H1 (cell line): ENCODE data around the gene DAB2IP. TPM values are rescaled to one million over a fixed set of nuclear protein-coding genes. Genes with fewer than 3 reads are reported as not detected.

Source experiments
- CTCF ChIA-PET: fragments of 300-600 bp; sonication (Branson Sonifier 250); formaldehyde crosslinking; loops from one replicate; lab custom pipeline; 2021; ENCODE audit not compliant: partially characterized antibody; lab: Charles Lee
- POLR2A ChIA-PET: fragments of 300-600 bp; sonication (Branson Sonifier 250); formaldehyde crosslinking; loops from one replicate; lab custom pipeline; 2021; ENCODE audit warnings: inconsistent platforms; ENCODE audit not compliant: partially characterized antibody; lab: Charles Lee
- DNase-seq, 2 experiments: peaks; one replicate each; pipeline versions ENCODE4 v3.0.0 to v3.0.0-alpha.2; 2010 to 2022; ENCODE audit warnings: low spot score in 2 of 2, low read depth in 1 of 2, mixed read lengths in 1 of 2
- FAIRE-seq: peaks from 2 replicates; lab custom pipeline; 2011; peaks lifted over from hg19 to GRCh38; lab: Jason Lieb, UNC
- H2AFZ ChIP-seq: 2 replicates; pipeline ENCODE4 v1.8.1; 2012; ENCODE audit warnings: low read length, inconsistent platforms
- H2AK5ac ChIP-seq: 2 replicates; pipeline ENCODE4 v1.6.1; 2013; ENCODE audit warnings: low read depth, low read length
- H2BK120ac ChIP-seq: replicated peaks from 2 replicates; pipeline ENCODE3; 2013; ENCODE audit warnings: low read depth, low read length, inconsistent platforms
- H2BK12ac ChIP-seq: 2 replicates; pipeline ENCODE4 v1.6.1; 2013; ENCODE audit warnings: low read depth, low read length
- H2BK15ac ChIP-seq: 2 replicates; pipeline ENCODE4 v1.6.1; 2013; ENCODE audit warnings: low read length
- H2BK20ac ChIP-seq: 2 replicates; pipeline ENCODE4 v1.6.1; 2013; ENCODE audit warnings: low read length
- H2BK5ac ChIP-seq: 2 replicates; pipeline ENCODE4 v1.6.1; 2013; ENCODE audit warnings: low read depth, low read length
- H3K14ac ChIP-seq: 2 replicates; pipeline ENCODE4 v1.6.1; 2013; ENCODE audit warnings: inconsistent platforms; ENCODE audit not compliant: insufficient read length
- H3K18ac ChIP-seq: 2 replicates; pipeline ENCODE4 v1.6.1; 2013; ENCODE audit warnings: low read length; ENCODE audit errors: extremely low read depth
- H3K23ac ChIP-seq: 2 replicates; pipeline ENCODE4 v1.6.1; 2013; ENCODE audit warnings: inconsistent platforms; ENCODE audit not compliant: insufficient read length
- H3K23me2 ChIP-seq: 2 replicates; pipeline ENCODE4 v1.6.1; 2013; ENCODE audit warnings: low read depth, low read length
- H3K27ac ChIP-seq: 2 replicates; pipeline ENCODE4 v1.6.1; 2011; ENCODE audit warnings: low read depth, low read length, inconsistent platforms
- H3K27me3 ChIP-seq, 4 experiments: replicated peaks in 1 of 4; 1 replicate in 1 of 4; 2 replicates in 3 of 4; pipeline versions ENCODE4 v1.6.1 to v1.8.1; 2011 to 2013; ENCODE audit warnings: low read length in 3 of 4, mild to moderate bottlenecking in 3 of 4, inconsistent platforms in 2 of 4, mixed read lengths in 2 of 4, moderate library complexity in 1 of 4; ENCODE audit not compliant: control insufficient read depth in 3 of 4, insufficient read depth in 3 of 4; ENCODE audit errors: extremely low read depth in 1 of 4
- H3K36me3 ChIP-seq, 4 experiments: 2 replicates each; pipeline versions ENCODE4 v1.6.1 to v1.8.1; 2011 to 2013; ENCODE audit warnings: mild to moderate bottlenecking in 4 of 4, low read length in 3 of 4, moderate library complexity in 2 of 4, control low read depth in 1 of 4, inconsistent platforms in 1 of 4; ENCODE audit not compliant: insufficient read depth in 4 of 4, control insufficient read depth in 2 of 4
- H3K4ac ChIP-seq: replicated peaks from 2 replicates; pipeline ENCODE3; 2013; ENCODE audit warnings: low read length, low read depth, mixed read lengths, inconsistent platforms; ENCODE audit not compliant: insufficient read length
- H3K4me1 ChIP-seq, 4 experiments: replicated peaks in 1 of 4; 1 replicate in 1 of 4; 2 replicates in 3 of 4; pipeline versions ENCODE4 v1.6.1 to v1.8.1; 2011 to 2013; ENCODE audit warnings: low read length in 3 of 4, inconsistent platforms in 2 of 4, mixed read lengths in 1 of 4; ENCODE audit not compliant: insufficient read depth in 4 of 4, control insufficient read depth in 3 of 4
- H3K4me2 ChIP-seq, 2 experiments: 2 replicates each; pipeline versions ENCODE4 v1.6.1 to v1.8.1; 2011 to 2013; ENCODE audit warnings: low read depth in 2 of 2, low read length in 2 of 2, control low read depth in 1 of 2, inconsistent platforms in 1 of 2, mild to moderate bottlenecking in 1 of 2; ENCODE audit not compliant: insufficient read depth in 1 of 2
- H3K4me3 ChIP-seq, 4 experiments: fragments of 200-600, 300-600 bp in 1 of 4; sonication (generic), shearing (Covaris generic), sonication (Bioruptor Twin) in 1 of 4; 2 replicates each; pipeline versions ENCODE4 v1.5.1 to v1.8.1; 2011 to 2016; ENCODE audit warnings: low read length in 4 of 4, low read depth in 3 of 4, control low read depth in 2 of 4, inconsistent platforms in 2 of 4, mild to moderate bottlenecking in 2 of 4, mixed read lengths in 1 of 4, moderate library complexity in 1 of 4; ENCODE audit not compliant: insufficient read depth in 2 of 4; ENCODE audit errors: extremely low read depth in 1 of 4
- H3K56ac ChIP-seq: replicated peaks from 2 replicates; pipeline ENCODE3; 2013; ENCODE audit warnings: low read depth, mild to moderate bottlenecking, mixed read lengths, low read length, inconsistent platforms; ENCODE audit not compliant: insufficient read length
- H3K79me1 ChIP-seq: 2 replicates; pipeline ENCODE4 v1.6.1; 2013; ENCODE audit warnings: low read depth, low read length, control low read depth
- H3K79me2 ChIP-seq, 2 experiments: 2 replicates each; pipeline versions ENCODE4 v1.6.1 to v1.8.1; 2012 to 2013; ENCODE audit warnings: low read length in 2 of 2, mild to moderate bottlenecking in 2 of 2, inconsistent platforms in 1 of 2; ENCODE audit not compliant: insufficient read depth in 2 of 2, control insufficient read depth in 1 of 2
- H3K9ac ChIP-seq, 4 experiments: replicated peaks in 1 of 4; 1 replicate in 1 of 4; 2 replicates in 3 of 4; pipeline versions ENCODE4 v1.6.1 to v1.8.1; 2011 to 2013; ENCODE audit warnings: low read depth in 3 of 4, low read length in 3 of 4, control low read depth in 2 of 4, mild to moderate bottlenecking in 2 of 4, moderate library complexity in 2 of 4, inconsistent platforms in 1 of 4; ENCODE audit errors: extremely low read depth in 1 of 4
- H3K9me3 ChIP-seq, 2 experiments: 2 replicates each; pipeline versions ENCODE4 v1.6.1 to v1.8.1; 2012 to 2013; ENCODE audit warnings: mild to moderate bottlenecking in 2 of 2, moderate library complexity in 2 of 2, control low read depth in 1 of 2, inconsistent platforms in 1 of 2, low read depth in 1 of 2, low read length in 1 of 2, mixed read lengths in 1 of 2; ENCODE audit not compliant: insufficient read depth in 2 of 2
- H4K20me1 ChIP-seq, 2 experiments: replicated peaks in 1 of 2; 2 replicates each; pipeline versions ENCODE3 to v1.8.1; 2011 to 2013; ENCODE audit warnings: inconsistent platforms in 2 of 2, low read length in 2 of 2, mild to moderate bottlenecking in 1 of 2; ENCODE audit not compliant: insufficient read depth in 2 of 2, control insufficient read depth in 1 of 2
- H4K5ac ChIP-seq: 2 replicates; pipeline ENCODE4 v1.6.1; 2013; ENCODE audit warnings: low read length, low read depth, mixed read lengths, inconsistent platforms; ENCODE audit not compliant: insufficient read length
- H4K8ac ChIP-seq: 2 replicates; pipeline ENCODE4 v1.8.0; 2013; ENCODE audit warnings: mild to moderate bottlenecking, moderate library complexity, low read length, inconsistent platforms; ENCODE audit not compliant: insufficient read depth; ENCODE audit errors: extremely low read depth
- H4K91ac ChIP-seq: replicated peaks from 2 replicates; pipeline ENCODE3; 2013; ENCODE audit warnings: low read length, mixed read lengths, inconsistent platforms; ENCODE audit not compliant: insufficient read length
- POLR2AphosphoS5 ChIP-seq: IDR thresholded peaks from 2 replicates; pipeline ENCODE4 v1.6.1; 2011; ENCODE audit warnings: low read depth, low read length
- SIN3A ChIP-seq, 2 experiments: IDR thresholded peaks in 1 of 2; conservative IDR thresholded peaks in 1 of 2; 2 replicates each; pipeline ENCODE4 v1.6.1; 2011 to 2012; ENCODE audit warnings: low read length in 2 of 2, improper control_type of control experiment in 1 of 2, low read depth in 1 of 2, mild to moderate bottlenecking in 1 of 2
- WGBS, 2 experiments: shearing (Covaris generic) in 1 of 2; methylation state at CpG; one replicate each; pipeline versions ENCODE4 v1.1.6 to v1.1.7; 2013 to 2015; ENCODE audit warnings: low lambda C conversion rate in 2 of 2, mixed read lengths in 2 of 2, inconsistent platforms in 1 of 2, low coverage in 1 of 2, missing lambda C conversion rate in 1 of 2; ENCODE audit not compliant: insufficient replicate concordance in 2 of 2, insufficient coverage in 1 of 2, insufficient read length in 1 of 2; ENCODE audit errors: extremely low coverage in 1 of 2, missing lambda C conversion rate in 1 of 2; 5-methylcytosine and 5-hydroxymethylcytosine counted together
- polyA plus RNA-seq, 7 experiments: library from polyadenylated mRNA; depleted of rRNA in 3 of 7; stranded (reverse) in 5 of 7; unstranded in 2 of 7; fragments of >200 nt in 5 of 7; fragments of 200-250 nt in 2 of 7; gene quantifications; 1 replicate in 5 of 7; 2 replicates in 1 of 7; 4 replicates in 1 of 7; pipeline versions ENCODE4 v1.2.1 to v1.2.3, GENCODE V29; 2011 to 2013; ENCODE audit warnings: missing spikeins in 2 of 7, mixed read lengths in 2 of 7
- total RNA-seq: library from RNA; stranded (reverse); fragmentation: NEBNext Ultra II Directional; extraction: Animal tissue kit (Norgen Biotek cat#: 25700); gene quantifications from 2 replicates; pipeline ENCODE4 v1.2.1, GENCODE V29; 2021
- TF ChIP-seq, protein P1 (sequence below), 3 experiments: IDR thresholded peaks; 1 replicate in 2 of 3; 2 replicates in 1 of 3; pipeline versions ENCODE4 v1.5.1 to v1.6.1; 2011; ENCODE audit warnings: low read length in 3 of 3, mild to moderate bottlenecking in 3 of 3, inconsistent platforms in 2 of 3, low read depth in 1 of 3, moderate library complexity in 1 of 3; ENCODE audit not compliant: insufficient read depth in 1 of 3; ENCODE audit errors: control extremely low read depth in 1 of 3

DAB2IP gene
- total and polyA plus RNA-seq, 2 of the 8 experiments (the other 6 are each of a cell fraction or from before 2014, with no cell fraction given) = 19.7 to 39.5 TPM

DNA sequence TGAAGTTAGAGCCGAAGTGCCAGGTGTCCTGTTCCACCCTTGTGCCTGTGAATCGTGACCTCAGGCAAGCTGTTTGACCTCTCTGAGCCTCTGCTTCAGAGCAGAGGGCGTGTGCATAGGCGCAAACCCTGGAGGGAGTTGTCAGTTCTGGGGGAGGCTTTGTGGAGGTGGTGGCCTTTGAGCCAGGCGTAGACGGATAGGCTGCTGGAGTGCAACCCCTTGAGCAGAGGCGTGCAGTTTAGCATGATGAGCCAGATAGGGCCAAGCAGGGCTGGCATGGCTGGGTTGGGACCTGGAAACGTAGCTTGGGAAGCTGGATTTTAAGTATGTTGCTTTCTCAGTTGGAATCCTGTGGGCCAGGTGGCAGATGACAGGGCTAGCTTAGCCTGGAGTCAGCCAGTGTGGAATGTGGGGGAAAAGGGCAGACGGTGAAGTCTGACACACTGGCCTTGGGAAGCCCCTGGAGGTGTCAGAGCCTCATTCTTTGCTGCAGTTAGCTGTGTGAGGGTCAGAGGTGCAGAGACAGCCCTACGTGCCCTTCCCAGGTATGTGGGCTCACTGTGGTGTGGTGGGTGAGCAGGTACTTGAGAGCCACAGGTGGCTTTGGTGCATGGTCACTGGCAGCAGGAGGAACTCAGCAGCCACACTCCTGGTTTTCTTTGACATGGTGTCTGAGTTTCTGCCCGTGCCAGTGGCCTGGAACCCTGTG, 93.4 kb downstream of the DAB2IP start:
- H4K91ac ChIP-seq = no peak overlapping the region
- peaks cover 28% of the 10 kb centered on the region for H3K79me1 ChIP-seq
- POLR2A ChIA-PET = interaction anchor here (1.2 kb wide), 1 partner anchor 10 kb away, joined by 4 read pairs; no protein-coding TSS in a partner anchor
- no peak overlapping the region for H3K4ac ChIP-seq
- DNase-seq (no peak), FAIRE-seq (no peak)
- H3K79me2 ChIP-seq = peaks cover 0 to 49% of the 10 kb centered on the region in 2 experiments; a peak in 2 of 4 replicates
- no peak overlapping the region for H2AK5ac ChIP-seq
- H3K56ac ChIP-seq = no peak overlapping the region
- 84% methylated on average over 11 of the region's 11 CpGs; no CpG with 5 or more reads in 1 of the 2 experiments for WGBS, 2 experiments
- H3K14ac ChIP-seq = no peak overlapping the region
- H3K4me2 ChIP-seq = 0 out of 4 replicates have a peak overlapping the region, but pooled peaks of 1 of the 2 experiments have one; percentile 11
- H3K27ac ChIP-seq = no peak overlapping the region
- peak overlapping the region; percentile 76; the same call in 1 of the 2 replicates for H2BK12ac ChIP-seq
- no peak overlapping the region; the same call in 1 of the 2 replicates for H4K8ac ChIP-seq
- no peaks in the 10 kb centered on the region; a peak in 1 of 7 replicates for H3K27me3 ChIP-seq
- H4K20me1 ChIP-seq = peaks cover 16 to 19% of the 10 kb centered on the region in 2 experiments
- H4K5ac ChIP-seq = no peak overlapping the region
- no peaks in the 10 kb centered on the region for H3K23me2 ChIP-seq
- H2BK120ac ChIP-seq = no peak overlapping the region
- H3K18ac ChIP-seq = peak overlapping the region; percentile 1; the same call in 1 of the 2 replicates
- no peak overlapping the region; the same call in 1 of the 2 replicates for H2BK15ac ChIP-seq
- H2BK5ac ChIP-seq = peak overlapping the region; percentile 12
- H3K4me1 ChIP-seq = peaks cover 15 to 36% (median 19%) of the 10 kb centered on the region in 4 experiments
- H3K36me3 ChIP-seq = no peaks in the 10 kb centered on the region
- TF ChIP-seq POLR2AphosphoS5 = no peak
- 0 out of 4 replicates have a peak, but pooled peaks of 1 of the 2 experiments have one; percentile 36 for TF ChIP-seq SIN3A (conservative IDR thresholded peaks at IDR 0.05 in 1 of 2, IDR thresholded peaks at IDR 0.05 in 1 of 2; ENCODE audit: low read depth in 1 of 2, low read length in 2 of 2)
- TF ChIP-seq, protein P1, sequence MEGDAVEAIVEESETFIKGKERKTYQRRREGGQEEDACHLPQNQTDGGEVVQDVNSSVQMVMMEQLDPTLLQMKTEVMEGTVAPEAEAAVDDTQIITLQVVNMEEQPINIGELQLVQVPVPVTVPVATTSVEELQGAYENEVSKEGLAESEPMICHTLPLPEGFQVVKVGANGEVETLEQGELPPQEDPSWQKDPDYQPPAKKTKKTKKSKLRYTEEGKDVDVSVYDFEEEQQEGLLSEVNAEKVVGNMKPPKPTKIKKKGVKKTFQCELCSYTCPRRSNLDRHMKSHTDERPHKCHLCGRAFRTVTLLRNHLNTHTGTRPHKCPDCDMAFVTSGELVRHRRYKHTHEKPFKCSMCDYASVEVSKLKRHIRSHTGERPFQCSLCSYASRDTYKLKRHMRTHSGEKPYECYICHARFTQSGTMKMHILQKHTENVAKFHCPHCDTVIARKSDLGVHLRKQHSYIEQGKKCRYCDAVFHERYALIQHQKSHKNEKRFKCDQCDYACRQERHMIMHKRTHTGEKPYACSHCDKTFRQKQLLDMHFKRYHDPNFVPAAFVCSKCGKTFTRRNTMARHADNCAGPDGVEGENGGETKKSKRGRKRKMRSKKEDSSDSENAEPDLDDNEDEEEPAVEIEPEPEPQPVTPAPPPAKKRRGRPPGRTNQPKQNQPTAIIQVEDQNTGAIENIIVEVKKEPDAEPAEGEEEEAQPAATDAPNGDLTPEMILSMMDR (IDR thresholded peaks at IDR 0.05; ENCODE audit: control extremely low read depth in 1 of 3, insufficient read depth in 1 of 3, low read depth in 1 of 3, low read length in 3 of 3) = no peak
- H3K4me3 ChIP-seq = no peak overlapping the region
- no peak overlapping the region; a peak in 1 of 7 replicates for H3K9ac ChIP-seq
- H2BK20ac ChIP-seq = no peak overlapping the region
- CTCF ChIA-PET = interaction anchor here (0.6 to 20.3 kb wide), 15 partner anchors 9 to 191 kb away, joined by 3 to 305 read pairs (median 5); no protein-coding TSS in a partner anchor
- H3K9me3 ChIP-seq = no peaks in the 10 kb centered on the region
- H2AFZ ChIP-seq = no peak overlapping the region
- no peak overlapping the region for H3K23ac ChIP-seq
